SK-N-SH treated with all-trans-retinoic acid at 6 μM for 48 hours (cell line): ENCODE results near the gene HELZ2.

Experiments
- ATAC-seq: fragments of 200-7000 bp; cut with Tn5 transposase; 3 replicates; pipeline ENCODE4 v1.9.1; 2020; ENCODE audit warnings: mild to moderate bottlenecking, moderate library complexity
- ARNTL ChIP-seq: fragments of 450-650 bp; formaldehyde crosslinking; IDR thresholded peaks from 2 replicates; pipeline ENCODE4 v1.5.0; 2020; ENCODE audit warnings: low read depth, mild to moderate bottlenecking, moderate library complexity, borderline replicate concordance
- BACH2 ChIP-seq: fragments of 250-450 bp; sonication (Bioruptor Pico); IDR thresholded peaks from 2 replicates; pipeline ENCODE4 v1.9.0; 2021; ENCODE audit warnings: mild to moderate bottlenecking, borderline replicate concordance
- CSDC2 ChIP-seq: fragments of 250-450 bp; sonication (Bioruptor Pico); IDR thresholded peaks from 2 replicates; pipeline ENCODE4 v1.5.0; 2020; ENCODE audit warnings: mild to moderate bottlenecking, moderate library complexity
- ESRRG ChIP-seq: fragments of 250-450 bp; sonication (Bioruptor Pico); IDR thresholded peaks from 2 replicates; pipeline ENCODE4 v1.6.1; 2021; ENCODE audit warnings: mild to moderate bottlenecking
- GLIS3 ChIP-seq: fragments of 250-450 bp; sonication (Bioruptor Pico); IDR thresholded peaks from 2 replicates; pipeline ENCODE4 v1.5.0; 2020; ENCODE audit warnings: mild to moderate bottlenecking, moderate library complexity
- PPARA ChIP-seq: fragments of 250-450 bp; sonication (Bioruptor Pico); IDR thresholded peaks from 2 replicates; pipeline ENCODE4 v1.5.0; 2020; ENCODE audit warnings: mild to moderate bottlenecking, borderline replicate concordance
- RARB ChIP-seq: fragments of 250-450 bp; sonication (Bioruptor Pico); IDR thresholded peaks from 2 replicates; pipeline ENCODE4 v1.8.0; 2021; ENCODE audit warnings: mild to moderate bottlenecking, moderate library complexity
- SNAI2 ChIP-seq: fragments of 250-450 bp; sonication (Bioruptor Pico); IDR thresholded peaks from 2 replicates; pipeline ENCODE4 v1.5.0; 2020; ENCODE audit warnings: mild to moderate bottlenecking, moderate library complexity
- TCF4 ChIP-seq: fragments of 250-450 bp; sonication (Bioruptor Pico); IDR thresholded peaks from 2 replicates; pipeline ENCODE4 v1.8.0; 2021; ENCODE audit warnings: mild to moderate bottlenecking, moderate library complexity, borderline replicate concordance
- TOX ChIP-seq: fragments of 250-450 bp; sonication (Bioruptor Pico); IDR thresholded peaks from 2 replicates; pipeline ENCODE4 v1.8.0; 2021; ENCODE audit warnings: mild to moderate bottlenecking, moderate library complexity, borderline replicate concordance
- TSHZ2 ChIP-seq: fragments of 250-450 bp; sonication (Bioruptor Pico); IDR thresholded peaks from 2 replicates; pipeline ENCODE4 v1.5.0; 2020; ENCODE audit warnings: mild to moderate bottlenecking, moderate library complexity
- ZC3H10 ChIP-seq: fragments of 250-450 bp; sonication (Bioruptor Pico); IDR thresholded peaks from 2 replicates; pipeline ENCODE4 v1.5.1; 2021; ENCODE audit warnings: mild to moderate bottlenecking, moderate library complexity
- ZFP3 ChIP-seq: fragments of 250-450 bp; sonication (Bioruptor Pico); IDR thresholded peaks from 2 replicates; pipeline ENCODE4 v1.5.0; 2020; ENCODE audit warnings: mild to moderate bottlenecking, moderate library complexity
- ZFP30 ChIP-seq: fragments of 450-650 bp; formaldehyde crosslinking; IDR thresholded peaks from 2 replicates; pipeline ENCODE4 v1.5.0; 2022; ENCODE audit warnings: mild to moderate bottlenecking, moderate library complexity
- ZNF565 ChIP-seq: fragments of 450-650 bp; formaldehyde crosslinking; conservative IDR thresholded peaks from 2 replicates; pipeline ENCODE4 v1.5.0; 2020; ENCODE audit warnings: low read depth, mild to moderate bottlenecking, moderate library complexity
- ZNF8 ChIP-seq: fragments of 450-650 bp; formaldehyde crosslinking; IDR thresholded peaks from 2 replicates; pipeline ENCODE4 v1.5.0; 2020; ENCODE audit warnings: mild to moderate bottlenecking, moderate library complexity
- TF ChIP-seq, protein P1 (sequence below): fragments of 250-450 bp; sonication (Bioruptor Pico); IDR thresholded peaks from 2 replicates; pipeline ENCODE4 v1.8.0; 2020; ENCODE audit warnings: mild to moderate bottlenecking, moderate library complexity, borderline replicate concordance
- TF ChIP-seq, protein P2 (sequence below): fragments of 250-450 bp; sonication (Bioruptor Pico); IDR thresholded peaks from 2 replicates; pipeline ENCODE4 v1.5.1; 2021; ENCODE audit warnings: mild to moderate bottlenecking, moderate library complexity
- TF ChIP-seq, protein P3 (sequence below): fragments of 250-450 bp; sonication (Bioruptor Pico); IDR thresholded peaks from 2 replicates; pipeline ENCODE4 v1.5.1; 2020; ENCODE audit warnings: low read depth, mild to moderate bottlenecking, moderate library complexity

HELZ2 gene

GRCh38 chr20:63543131-63543530, 30.9 kb downstream of the HELZ2 start:
- no peak for TF ChIP-seq ZFP30 (CRISPR knock-in tag)
- no peak for TF ChIP-seq PPARA (CRISPR knock-in tag)

DNA sequence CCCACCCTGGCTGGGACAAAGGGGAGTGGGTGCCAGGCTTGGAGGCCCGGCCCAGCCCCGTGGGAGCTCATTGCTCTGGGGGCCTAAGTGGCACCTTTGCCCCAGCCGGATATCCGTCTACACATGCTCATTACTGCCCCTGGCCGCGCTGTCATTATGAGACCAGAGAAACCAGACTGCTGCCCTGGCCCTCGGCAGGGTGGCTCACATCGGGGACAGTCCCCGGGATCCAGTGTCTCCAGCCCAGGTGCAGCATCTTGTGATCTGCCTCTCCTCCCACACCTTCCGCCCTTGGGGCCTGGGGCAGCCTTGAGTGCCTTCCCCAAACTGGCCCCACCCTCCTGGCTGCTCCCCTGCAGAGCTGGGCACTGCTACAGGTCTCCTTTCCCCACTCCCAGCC, 31.3 kb downstream of the HELZ2 start:
- TF ChIP-seq TOX (CRISPR knock-in tag) (no peak), TCF4 (CRISPR knock-in tag) (no peak)
- TF ChIP-seq, protein P1, sequence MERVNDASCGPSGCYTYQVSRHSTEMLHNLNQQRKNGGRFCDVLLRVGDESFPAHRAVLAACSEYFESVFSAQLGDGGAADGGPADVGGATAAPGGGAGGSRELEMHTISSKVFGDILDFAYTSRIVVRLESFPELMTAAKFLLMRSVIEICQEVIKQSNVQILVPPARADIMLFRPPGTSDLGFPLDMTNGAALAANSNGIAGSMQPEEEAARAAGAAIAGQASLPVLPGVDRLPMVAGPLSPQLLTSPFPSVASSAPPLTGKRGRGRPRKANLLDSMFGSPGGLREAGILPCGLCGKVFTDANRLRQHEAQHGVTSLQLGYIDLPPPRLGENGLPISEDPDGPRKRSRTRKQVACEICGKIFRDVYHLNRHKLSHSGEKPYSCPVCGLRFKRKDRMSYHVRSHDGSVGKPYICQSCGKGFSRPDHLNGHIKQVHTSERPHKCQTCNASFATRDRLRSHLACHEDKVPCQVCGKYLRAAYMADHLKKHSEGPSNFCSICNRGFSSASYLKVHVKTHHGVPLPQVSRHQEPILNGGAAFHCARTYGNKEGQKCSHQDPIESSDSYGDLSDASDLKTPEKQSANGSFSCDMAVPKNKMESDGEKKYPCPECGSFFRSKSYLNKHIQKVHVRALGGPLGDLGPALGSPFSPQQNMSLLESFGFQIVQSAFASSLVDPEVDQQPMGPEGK (CRISPR knock-in tag): no peak
- TF ChIP-seq, all 23 proteins: peak for 0
- no peak for ATAC-seq

More at GRCh38 chr20:63543131-63543530, 30.9 kb downstream of the HELZ2 start:
- no peak for ATAC-seq

DNA sequence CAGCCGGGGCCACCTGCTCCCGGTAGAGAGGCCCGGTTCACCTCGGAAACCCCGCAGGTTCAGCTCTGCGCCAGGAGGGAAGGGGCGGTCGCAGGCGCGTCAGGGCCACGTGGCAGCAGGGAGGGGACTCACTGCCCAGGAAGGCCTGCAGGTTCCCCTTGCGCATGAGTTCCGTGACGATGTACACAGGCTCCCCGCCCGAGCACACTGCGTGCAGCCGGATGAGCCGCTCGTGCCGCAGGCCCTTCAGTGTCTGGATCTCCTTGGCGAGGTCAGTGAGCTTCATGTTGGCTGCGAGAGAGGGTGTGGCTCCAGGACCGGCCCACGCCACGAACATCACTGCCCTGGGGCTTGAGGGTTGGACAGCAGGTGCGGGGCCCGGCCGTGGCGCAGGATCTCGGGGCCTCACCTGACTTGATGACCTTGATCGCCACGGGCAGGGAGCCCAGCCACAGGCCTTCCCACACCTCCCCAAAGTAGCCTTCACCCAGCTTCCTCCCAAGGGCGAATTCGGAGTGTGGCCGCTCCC, 31.9 kb downstream of the HELZ2 start:
- ATAC-seq: no peak
- TF ChIP-seq ZC3H10 (no peak), GLIS3 (CRISPR knock-in tag) (no peak), ARNTL (CRISPR knock-in tag) (no peak), SNAI2 (no peak), RARB (CRISPR knock-in tag) (no peak), TOX (CRISPR knock-in tag) (no peak), ZFP3 (CRISPR knock-in tag) (no peak), ZNF565 (CRISPR knock-in tag) (no peak), BACH2 (CRISPR knock-in tag) (no peak), PPARA (CRISPR knock-in tag) (no peak), ZNF8 (CRISPR knock-in tag) (no peak), CSDC2 (CRISPR knock-in tag) (no peak), TSHZ2 (CRISPR knock-in tag) (no peak)
- TF ChIP-seq, protein P2, sequence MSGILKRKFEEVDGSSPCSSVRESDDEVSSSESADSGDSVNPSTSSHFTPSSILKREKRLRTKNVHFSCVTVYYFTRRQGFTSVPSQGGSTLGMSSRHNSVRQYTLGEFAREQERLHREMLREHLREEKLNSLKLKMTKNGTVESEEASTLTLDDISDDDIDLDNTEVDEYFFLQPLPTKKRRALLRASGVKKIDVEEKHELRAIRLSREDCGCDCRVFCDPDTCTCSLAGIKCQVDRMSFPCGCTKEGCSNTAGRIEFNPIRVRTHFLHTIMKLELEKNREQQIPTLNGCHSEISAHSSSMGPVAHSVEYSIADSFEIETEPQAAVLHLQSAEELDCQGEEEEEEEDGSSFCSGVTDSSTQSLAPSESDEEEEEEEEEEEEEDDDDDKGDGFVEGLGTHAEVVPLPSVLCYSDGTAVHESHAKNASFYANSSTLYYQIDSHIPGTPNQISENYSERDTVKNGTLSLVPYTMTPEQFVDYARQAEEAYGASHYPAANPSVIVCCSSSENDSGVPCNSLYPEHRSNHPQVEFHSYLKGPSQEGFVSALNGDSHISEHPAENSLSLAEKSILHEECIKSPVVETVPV (CRISPR knock-in tag): no peak

- ATAC-seq: no peak
- no peak for TF ChIP-seq GLIS3 (CRISPR knock-in tag)
- no peak for TF ChIP-seq ESRRG (CRISPR knock-in tag)
- TF ChIP-seq CSDC2 (CRISPR knock-in tag): no peak
- TF ChIP-seq ZFP3 (CRISPR knock-in tag): no peak
- TF ChIP-seq, protein P3, sequence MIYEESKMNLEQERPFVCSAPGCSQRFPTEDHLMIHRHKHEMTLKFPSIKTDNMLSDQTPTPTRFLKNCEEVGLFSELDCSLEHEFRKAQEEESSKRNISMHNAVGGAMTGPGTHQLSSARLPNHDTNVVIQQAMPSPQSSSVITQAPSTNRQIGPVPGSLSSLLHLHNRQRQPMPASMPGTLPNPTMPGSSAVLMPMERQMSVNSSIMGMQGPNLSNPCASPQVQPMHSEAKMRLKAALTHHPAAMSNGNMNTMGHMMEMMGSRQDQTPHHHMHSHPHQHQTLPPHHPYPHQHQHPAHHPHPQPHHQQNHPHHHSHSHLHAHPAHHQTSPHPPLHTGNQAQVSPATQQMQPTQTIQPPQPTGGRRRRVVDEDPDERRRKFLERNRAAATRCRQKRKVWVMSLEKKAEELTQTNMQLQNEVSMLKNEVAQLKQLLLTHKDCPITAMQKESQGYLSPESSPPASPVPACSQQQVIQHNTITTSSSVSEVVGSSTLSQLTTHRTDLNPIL (CRISPR knock-in tag): no peak
- no peak for TF ChIP-seq PPARA (CRISPR knock-in tag)
These were observed 32.7 kb downstream of the HELZ2 start for GRCh38 chr20:63541371-63541770.
